ENCODE data around the gene NDRG4. TPM values are rescaled to one million over a fixed set of nuclear protein-coding genes. Genes with fewer than 3 reads are reported as not detected.
A peak's percentile ranks its signal among the peaks of the same experiment; 100 is the strongest.

NDRG4 gene
- total RNA-seq, 2 donors from 2014 or later, result 2.2 to 11.0 TPM

DNA sequence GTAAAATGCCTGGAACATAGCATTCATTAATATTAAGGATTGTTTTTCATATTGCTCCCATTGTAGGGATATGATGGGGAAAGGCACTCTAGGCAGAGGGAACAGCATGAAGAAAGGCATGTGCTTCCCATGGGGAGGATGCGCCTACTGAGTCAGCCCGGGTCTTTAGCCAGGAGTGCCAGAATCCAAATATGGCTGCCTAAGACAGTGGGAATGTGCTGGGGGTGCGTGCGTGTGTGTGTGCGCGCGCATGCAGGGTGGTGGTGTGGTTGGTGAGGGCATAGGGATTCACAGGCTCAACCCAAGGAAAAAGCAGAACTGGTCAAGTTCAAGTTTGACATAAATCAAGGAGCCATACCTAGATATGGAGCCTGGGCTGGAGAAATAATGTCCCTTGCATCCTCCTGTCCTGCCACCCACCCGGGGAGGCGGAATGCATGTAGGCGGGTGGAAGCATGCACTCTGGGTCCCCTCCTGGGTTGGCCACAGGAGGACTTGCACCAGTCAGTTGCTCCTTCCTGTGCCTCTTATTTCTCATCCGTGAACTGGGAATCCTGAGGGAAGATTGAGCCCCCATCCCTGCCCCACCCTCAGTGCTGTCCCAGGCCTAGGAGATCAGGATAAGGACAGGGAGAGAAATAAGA is 18.6 kb upstream of the NDRG4 start:
- no peak for DNase-seq (ENCODE audit: low spot score)
- no peak overlapping the region for H3K27ac ChIP-seq
- ATAC-seq (ENCODE audit: insufficient number of reproducible peaks, low FRiP score, low read depth), result no peak

DNA sequence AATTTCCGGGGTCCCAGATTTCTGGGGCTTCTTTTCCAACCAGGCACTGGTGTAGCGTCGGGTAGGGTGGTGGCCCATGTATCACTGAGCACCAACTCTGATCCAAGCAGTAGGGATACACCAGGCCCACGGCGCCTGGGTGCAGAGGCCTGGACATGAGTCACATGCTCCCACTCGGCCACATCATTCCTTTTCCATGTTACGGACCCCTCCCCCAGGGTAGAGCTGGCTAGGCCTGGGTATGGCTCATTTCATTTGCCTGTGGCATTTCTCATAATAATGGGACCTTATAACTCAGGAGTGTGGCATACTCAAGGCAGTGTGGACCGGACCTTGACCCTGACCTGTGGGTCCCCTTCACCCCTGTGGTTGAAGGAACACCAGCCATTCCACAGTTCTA is 18.0 kb upstream of the NDRG4 start:
- H3K27ac ChIP-seq, result no peak overlapping the region
- H3K27me3 ChIP-seq (replicated peaks; ENCODE audit: insufficient read depth), result no peaks in the 10 kb centered on the region
- no peaks in the 10 kb centered on the region for H3K4me1 ChIP-seq (ENCODE audit: control insufficient read depth in 1 of 2, low read depth in 2 of 2)
- DNase-seq (ENCODE audit: low spot score), result no peak
- no peak for ATAC-seq (ENCODE audit: insufficient number of reproducible peaks, low FRiP score, low read depth)
- H3K9me3 ChIP-seq, result no peaks in the 10 kb centered on the region
- TF ChIP-seq, protein P1, sequence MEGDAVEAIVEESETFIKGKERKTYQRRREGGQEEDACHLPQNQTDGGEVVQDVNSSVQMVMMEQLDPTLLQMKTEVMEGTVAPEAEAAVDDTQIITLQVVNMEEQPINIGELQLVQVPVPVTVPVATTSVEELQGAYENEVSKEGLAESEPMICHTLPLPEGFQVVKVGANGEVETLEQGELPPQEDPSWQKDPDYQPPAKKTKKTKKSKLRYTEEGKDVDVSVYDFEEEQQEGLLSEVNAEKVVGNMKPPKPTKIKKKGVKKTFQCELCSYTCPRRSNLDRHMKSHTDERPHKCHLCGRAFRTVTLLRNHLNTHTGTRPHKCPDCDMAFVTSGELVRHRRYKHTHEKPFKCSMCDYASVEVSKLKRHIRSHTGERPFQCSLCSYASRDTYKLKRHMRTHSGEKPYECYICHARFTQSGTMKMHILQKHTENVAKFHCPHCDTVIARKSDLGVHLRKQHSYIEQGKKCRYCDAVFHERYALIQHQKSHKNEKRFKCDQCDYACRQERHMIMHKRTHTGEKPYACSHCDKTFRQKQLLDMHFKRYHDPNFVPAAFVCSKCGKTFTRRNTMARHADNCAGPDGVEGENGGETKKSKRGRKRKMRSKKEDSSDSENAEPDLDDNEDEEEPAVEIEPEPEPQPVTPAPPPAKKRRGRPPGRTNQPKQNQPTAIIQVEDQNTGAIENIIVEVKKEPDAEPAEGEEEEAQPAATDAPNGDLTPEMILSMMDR (IDR thresholded peaks at IDR 0.05), result no peak
- no peak overlapping the region for H3K4me3 ChIP-seq
- no peaks in the 10 kb centered on the region for H3K36me3 ChIP-seq

More for the DNA sequence above, 18.6 kb upstream of the NDRG4 start:
- Histone ChIP-seq H3K4me3 (no peak overlapping the region), H3K9me3 (no peaks in the 10 kb centered on the region), H3K27me3 (replicated peaks; ENCODE audit: insufficient read depth) (no peaks in the 10 kb centered on the region), H3K36me3 (no peaks in the 10 kb centered on the region), H3K4me1 (ENCODE audit: control insufficient read depth in 1 of 2, low read depth in 2 of 2) (no peaks in the 10 kb centered on the region)
- TF ChIP-seq, protein P1 (IDR thresholded peaks at IDR 0.05), result no peak

DNA sequence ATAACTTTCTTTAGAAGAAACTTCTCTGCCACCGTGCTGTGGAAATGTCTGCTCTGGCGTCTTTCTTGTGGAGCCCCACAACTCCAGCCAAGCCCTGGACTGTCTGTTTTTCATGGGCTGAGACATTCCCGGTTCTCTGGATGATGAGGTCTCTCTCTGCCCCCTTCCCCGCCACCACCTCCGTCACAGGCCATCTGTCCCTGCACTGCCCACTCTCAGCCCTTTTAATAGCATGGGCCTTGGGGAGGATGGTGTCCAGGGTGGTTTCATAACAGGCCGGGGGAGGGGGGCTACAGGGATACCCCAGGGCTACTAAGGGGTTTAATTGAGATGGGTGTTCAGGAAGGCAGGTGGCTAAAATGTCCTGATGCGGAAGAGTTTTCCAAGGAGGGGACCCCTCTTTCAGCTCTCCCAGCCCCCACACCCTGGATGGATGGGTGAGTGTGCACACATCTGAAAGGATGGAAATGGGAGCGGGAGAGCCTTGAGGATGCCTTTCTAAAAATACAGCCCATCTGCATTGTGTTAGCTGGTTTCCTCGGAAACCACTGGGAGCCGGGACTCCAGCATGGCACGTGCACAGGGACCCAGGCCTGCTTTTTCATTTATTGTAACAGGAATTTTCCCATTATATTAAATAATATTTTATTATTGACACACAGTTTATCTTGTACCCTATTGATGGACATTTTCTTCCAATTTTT is 14.6 kb upstream of the NDRG4 start:
- Histone ChIP-seq H3K4me3 (no peak overlapping the region), H3K36me3 (no peaks in the 10 kb centered on the region), H3K27ac (no peak overlapping the region), H3K27me3 (replicated peaks; ENCODE audit: insufficient read depth) (no peaks in the 10 kb centered on the region), H3K4me1 (ENCODE audit: control insufficient read depth in 1 of 2, low read depth in 2 of 2) (peaks cover 0 to 8% of the 10 kb centered on the region in 2 donors), H3K9me3 (no peaks in the 10 kb centered on the region)
- ATAC-seq (ENCODE audit: insufficient number of reproducible peaks, low FRiP score, low read depth) (no peak), DNase-seq (ENCODE audit: low spot score) (no peak)
- TF ChIP-seq, protein P1 (IDR thresholded peaks at IDR 0.05), result no peak

DNA sequence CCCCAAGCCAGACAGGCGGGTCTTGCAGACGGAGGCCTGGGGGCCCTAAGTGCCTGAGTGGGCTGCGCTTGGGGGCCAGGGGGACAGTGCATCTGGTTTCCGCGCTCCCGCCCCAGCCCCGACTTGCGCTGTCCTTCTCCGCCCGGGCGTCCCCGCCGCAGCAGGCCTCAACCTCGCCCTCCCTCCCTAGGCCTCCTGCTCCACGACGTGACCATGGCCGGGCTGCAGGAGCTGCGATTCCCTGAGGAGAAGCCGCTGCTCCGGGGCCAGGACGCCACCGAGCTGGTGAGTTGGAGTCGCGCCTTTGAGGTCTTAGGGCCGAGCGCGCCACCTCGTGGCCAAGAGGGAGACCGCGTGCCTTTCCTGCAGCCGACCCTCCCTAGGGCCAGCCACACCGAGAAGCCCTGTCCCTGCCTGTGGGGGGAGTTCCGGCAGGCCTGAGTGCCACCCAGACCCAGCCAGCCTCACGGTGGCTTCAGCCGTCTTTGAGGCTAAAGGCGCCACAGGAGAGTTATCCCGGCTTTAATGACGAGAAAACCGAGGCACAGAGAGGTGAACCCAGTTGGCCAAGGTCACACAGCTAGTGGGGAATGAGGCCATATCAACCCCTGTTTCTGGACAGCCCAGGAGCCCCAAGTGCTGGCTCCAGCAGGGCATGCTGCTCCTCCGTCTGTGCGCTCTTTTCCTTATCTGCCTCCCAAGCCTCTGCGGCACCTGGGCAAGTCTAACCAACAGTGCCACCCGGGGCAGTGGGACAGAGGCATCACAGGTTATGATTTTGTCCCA is 12.2 kb upstream of the NDRG4 start:
- TF ChIP-seq, protein P1 (IDR thresholded peaks at IDR 0.05), result peak; percentile 92
- Histone ChIP-seq H3K27ac (no peak overlapping the region), H3K4me3 (peak overlapping the region; percentile 40), H3K27me3 (replicated peaks; ENCODE audit: insufficient read depth) (no peaks in the 10 kb centered on the region), H3K36me3 (no peaks in the 10 kb centered on the region), H3K4me1 (ENCODE audit: control insufficient read depth in 1 of 2, low read depth in 2 of 2) (peaks cover 0 to 8% of the 10 kb centered on the region in 2 donors), H3K9me3 (no peaks in the 10 kb centered on the region)
- DNase-seq (ENCODE audit: low spot score) (no peak), ATAC-seq (ENCODE audit: insufficient number of reproducible peaks, low FRiP score, low read depth) (peak; percentile 68)

DNA sequence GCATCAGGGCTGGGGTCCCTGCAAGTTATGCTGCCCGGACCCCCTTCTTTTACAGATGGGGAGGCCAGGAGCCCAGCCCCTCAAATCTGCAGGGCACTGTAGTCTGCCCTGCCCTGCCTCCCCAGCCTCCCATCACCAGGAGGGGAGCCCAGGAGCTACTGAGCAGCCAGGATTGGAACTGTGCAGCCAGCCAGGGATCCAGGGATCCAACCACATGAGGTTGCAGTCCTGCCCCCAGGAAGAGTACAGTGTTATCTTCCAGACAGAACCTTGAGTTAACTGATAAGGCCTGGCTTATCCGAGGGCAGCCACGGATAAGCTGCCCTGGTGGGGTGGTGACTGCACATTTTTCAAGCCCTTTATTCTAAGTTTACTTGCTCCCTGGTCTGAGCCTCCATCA is 11.4 kb upstream of the NDRG4 start:
- ATAC-seq (ENCODE audit: insufficient number of reproducible peaks, low FRiP score, low read depth), result no peak
- no peaks in the 10 kb centered on the region for H3K9me3 ChIP-seq
- no peak overlapping the region for H3K4me3 ChIP-seq
- no peak overlapping the region for H3K27ac ChIP-seq
- no peak for DNase-seq (ENCODE audit: low spot score)
- no peaks in the 10 kb centered on the region for H3K36me3 ChIP-seq
- H3K4me1 ChIP-seq (ENCODE audit: control insufficient read depth in 1 of 2, low read depth in 2 of 2), result peaks cover 0 to 8% of the 10 kb centered on the region in 2 donors
- TF ChIP-seq, protein P1 (IDR thresholded peaks at IDR 0.05), result no peak
- H3K27me3 ChIP-seq (replicated peaks; ENCODE audit: insufficient read depth), result no peaks in the 10 kb centered on the region

Data from thoracic aorta (tissue), 2 donors.